Measurements from ENCODE around the gene OR10T2. TPM values are rescaled to one million over a fixed set of nuclear protein-coding genes. Genes with fewer than 3 reads are reported as not detected.
A peak's percentile ranks its signal among the peaks of the same experiment; 100 is the strongest.
"Not testable (repeated sequence)": the region's sequence is repeated elsewhere in the genome, so short reads cannot be mapped to it uniquely, and the experiment has no call there.

The OR10T2 gene
- polyA plus RNA-seq, 1 donor from 2014 or later = not detected

DNA sequence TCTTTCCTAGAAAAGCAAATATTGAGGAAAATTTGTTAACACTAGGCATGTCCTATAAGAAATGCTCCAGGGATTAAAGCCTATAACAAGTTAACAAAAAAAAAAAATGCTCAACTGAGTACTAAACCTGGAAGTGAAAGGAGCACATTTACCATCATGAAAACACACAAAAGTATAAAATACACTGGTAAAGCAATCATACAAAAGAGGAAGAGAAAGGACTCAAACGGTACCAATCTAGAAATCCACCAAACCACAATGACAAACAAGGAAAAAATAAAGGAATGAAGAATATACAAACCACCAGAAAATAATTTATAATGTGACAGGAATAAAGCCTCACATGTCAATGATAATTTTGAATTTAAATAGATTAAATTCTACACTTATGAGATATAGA is 24.4 kb downstream of the OR10T2 start:
- Mint-ChIP-seq H3K36me3 (peaks cover 8% of the 10 kb centered on the region), H3K4me3 (no peak overlapping the region), H3K27ac (no peak overlapping the region), H3K9me3 (peaks cover 8 to 15% (median 12%) of the 10 kb centered on the region in 3 donors), H3K4me1 (peaks cover 0 to 2% (median 0%) of the 10 kb centered on the region in 3 donors), H3K27me3 (peaks cover 1% of the 10 kb centered on the region)

- not testable (repeated sequence) for H3K36me3 Mint-ChIP-seq, H3K4me3 Mint-ChIP-seq, H3K27ac Mint-ChIP-seq, H3K4me1 Mint-ChIP-seq, H3K27me3 Mint-ChIP-seq
- H3K9me3 Mint-ChIP-seq = peaks cover 8 to 17% (median 12%) of the 10 kb centered on the region in 3 donors
These were observed 25.2 kb downstream of the OR10T2 start for GRCh38 chr1:158374101-158374500.

DNA sequence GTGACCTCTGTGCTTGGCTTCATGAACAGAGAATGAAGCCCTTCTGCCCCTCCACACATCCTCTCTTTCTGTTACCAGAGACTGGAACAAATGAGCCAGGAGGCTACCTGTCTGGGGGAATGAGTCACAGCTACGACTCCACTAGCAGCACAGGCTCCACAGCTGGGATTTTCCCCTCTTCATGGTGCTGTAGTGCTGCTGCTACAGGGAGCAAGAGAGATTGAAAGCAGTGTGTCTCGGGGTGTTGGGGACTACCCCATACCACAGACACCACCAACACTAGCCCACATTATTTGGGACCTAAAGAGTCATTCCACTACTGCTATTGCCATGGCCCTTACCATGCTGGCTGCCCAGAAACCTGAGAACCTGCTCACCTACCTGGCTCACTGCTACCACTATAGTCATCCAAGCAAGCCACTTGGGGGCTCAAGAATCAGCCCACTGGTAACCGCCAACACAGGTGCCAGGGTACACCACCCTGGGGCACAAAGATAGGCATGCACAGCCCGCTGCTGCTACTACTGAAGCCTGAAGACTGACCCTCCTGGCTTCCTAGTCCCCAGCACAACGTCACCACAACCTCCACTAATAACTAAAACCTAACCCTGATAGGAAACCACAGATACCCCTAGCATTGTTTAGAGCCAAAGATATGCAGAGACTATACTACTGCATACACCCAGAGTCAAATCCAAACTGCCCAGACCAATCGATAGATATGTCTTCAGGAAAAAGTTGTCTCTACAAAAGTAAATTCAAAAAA is 27.9 kb downstream of the OR10T2 start:
- peaks cover 2% of the 10 kb centered on the region for H3K27me3 Mint-ChIP-seq
- no peak overlapping the region for H3K27ac Mint-ChIP-seq
- H3K36me3 Mint-ChIP-seq = peaks cover 6% of the 10 kb centered on the region
- peaks cover 0 to 2% (median 0%) of the 10 kb centered on the region in 3 donors for H3K4me1 Mint-ChIP-seq
- H3K4me3 Mint-ChIP-seq = no peak overlapping the region
- H3K9me3 Mint-ChIP-seq = peaks cover 11 to 23% (median 12%) of the 10 kb centered on the region in 3 donors

GRCh38 chr1:158366783-158367182 is 32.5 kb downstream of the OR10T2 start:
- no peaks in the 10 kb centered on the region for H3K4me1 Mint-ChIP-seq
- no peak overlapping the region for H3K4me3 Mint-ChIP-seq
- peaks cover 1% of the 10 kb centered on the region for H3K36me3 Mint-ChIP-seq
- no peak overlapping the region for H3K27ac Mint-ChIP-seq
- H3K9me3 Mint-ChIP-seq = peaks cover 3 to 15% (median 8%) of the 10 kb centered on the region in 3 donors
- H3K27me3 Mint-ChIP-seq = peaks cover 2% of the 10 kb centered on the region

- Mint-ChIP-seq H3K4me1 (no peaks in the 10 kb centered on the region), H3K9me3 (peaks cover 0 to 3% (median 3%) of the 10 kb centered on the region in 3 donors), H3K4me3 (no peak overlapping the region), H3K27ac (no peak overlapping the region), H3K27me3 (no peaks in the 10 kb centered on the region), H3K36me3 (peaks cover 1% of the 10 kb centered on the region)
These were observed 36.3 kb downstream of the OR10T2 start for GRCh38 chr1:158362941-158363340.

- Mint-ChIP-seq H3K27ac (no peak overlapping the region), H3K36me3 (no peaks in the 10 kb centered on the region), H3K4me3 (no peak overlapping the region), H3K9me3 (peaks cover 0 to 3% (median 0%) of the 10 kb centered on the region in 3 donors), H3K27me3 (no peaks in the 10 kb centered on the region), H3K4me1 (no peaks in the 10 kb centered on the region)
These were observed 36.8 kb downstream of the OR10T2 start for GRCh38 chr1:158362482-158362881.

GRCh38 chr1:158357441-158357840 is 41.8 kb downstream of the OR10T2 start:
- Mint-ChIP-seq H3K9me3 (no peaks in the 10 kb centered on the region), H3K27me3 (no peaks in the 10 kb centered on the region), H3K4me1 (peaks cover 10 to 20% (median 13%) of the 10 kb centered on the region in 3 donors), H3K4me3 (no peak overlapping the region), H3K27ac (no peak overlapping the region), H3K36me3 (no peaks in the 10 kb centered on the region)

- Mint-ChIP-seq H3K9me3 (no peaks in the 10 kb centered on the region), H3K27ac (no peak overlapping the region), H3K4me3 (no peak overlapping the region), H3K4me1 (peaks cover 10 to 20% (median 13%) of the 10 kb centered on the region in 3 donors), H3K36me3 (no peaks in the 10 kb centered on the region), H3K27me3 (no peaks in the 10 kb centered on the region)
These were observed 42.6 kb downstream of the OR10T2 start for GRCh38 chr1:158356616-158357015.

GRCh38 chr1:158355773-158356285 is 43.4 kb downstream of the OR10T2 start:
- Mint-ChIP-seq H3K4me1 (peaks cover 10 to 20% (median 13%) of the 10 kb centered on the region in 3 donors), H3K4me3 (no peak overlapping the region), H3K36me3 (no peaks in the 10 kb centered on the region), H3K27ac (peak overlapping the region in 2 of 3 donors; percentile 8 to 25), H3K9me3 (no peaks in the 10 kb centered on the region), H3K27me3 (no peaks in the 10 kb centered on the region)

GRCh38 chr1:158354255-158354654 is 45.0 kb downstream of the OR10T2 start:
- Mint-ChIP-seq H3K36me3 (no peaks in the 10 kb centered on the region), H3K27ac (no peak overlapping the region), H3K27me3 (no peaks in the 10 kb centered on the region), H3K4me1 (peaks cover 10 to 20% (median 13%) of the 10 kb centered on the region in 3 donors), H3K4me3 (no peak overlapping the region), H3K9me3 (no peaks in the 10 kb centered on the region)

GRCh38 chr1:158353303-158354075 is 45.8 kb downstream of the OR10T2 start, which contains the start of gene CD1E:
TSS of gene CD1E (plus strand) at chr1:158353894. CDS start at chr1:158353989, 95 bp downstream.
- no peaks in the 10 kb centered on the region for H3K9me3 Mint-ChIP-seq
- peaks cover 10 to 20% (median 13%) of the 10 kb centered on the region in 3 donors for H3K4me1 Mint-ChIP-seq
- H3K36me3 Mint-ChIP-seq = no peaks in the 10 kb centered on the region
- no peak within 1 kb of the TSS for H3K27ac Mint-ChIP-seq
- H3K4me3 Mint-ChIP-seq = peak within 1 kb of the TSS in 2 of 4 donors; percentile 23 to 38
- no peaks in the 10 kb centered on the region for H3K27me3 Mint-ChIP-seq

- not testable (repeated sequence) for H3K4me1 Mint-ChIP-seq, H3K27me3 Mint-ChIP-seq, H3K27ac Mint-ChIP-seq, H3K36me3 Mint-ChIP-seq, H3K9me3 Mint-ChIP-seq, H3K4me3 Mint-ChIP-seq
These were observed 50.3 kb downstream of the OR10T2 start for GRCh38 chr1:158348946-158349345.

Measured in IgD-negative memory B cell (primary cell).